HCT116 (cell line): ENCODE results near the gene CHTOP. TPM values are rescaled to one million over a fixed set of nuclear protein-coding genes. Genes with fewer than 3 reads are reported as not detected.
"Not testable (repeated sequence)": the region's sequence is repeated elsewhere in the genome, so short reads cannot be mapped to it uniquely, and the experiment has no call there.

Source experiments
- ATAC-seq: fragments of 200-7000 bp; cut with Tn5 transposase; 2 replicates; pipeline ENCODE4 v1.9.1; 2020; ENCODE audit warnings: mild to moderate bottlenecking, moderate library complexity
- BruUV-seq: library from RNA; stranded (reverse); fragments of 400-500 nt; replicated peaks from 2 replicates; lab custom pipeline; 2021; lab: Mats Ljungman, UMichigan
- CTCF ChIA-PET: fragments of 300-600 bp; sonication (Branson Sonifier 250); formaldehyde crosslinking; loops from one replicate; lab custom pipeline; 2021; ENCODE audit warnings: antibody characterized with exemption; lab: Charles Lee
- POLR2A ChIA-PET: fragments of 300-600, 350-600 bp; sonication (Branson Sonifier 250); formaldehyde crosslinking; loops from one replicate; lab custom pipeline; 2021; ENCODE audit warnings: antibody characterized with exemption; lab: Charles Lee
- RAD21 ChIA-PET, 2 experiments: fragments of 300-600 bp; sonication (Branson Sonifier 250); formaldehyde crosslinking; loops; one replicate each; lab custom pipeline; 2023; ENCODE audit warnings: low total read pairs in 2 of 2; ENCODE audit not compliant: uncharacterized antibody in 2 of 2, unreplicated experiment in 2 of 2, low non-redundant PET in 1 of 2; lab: Charles Lee
- DNase-seq: peaks from one replicate; pipeline ENCODE4 v3.0.0-alpha.2; 2010; ENCODE audit warnings: low read depth, low spot score
- H2AFZ ChIP-seq: fragments of 200-600 bp; shearing (Covaris generic), sonication (generic); 2 replicates; pipeline ENCODE4 v1.6.1; 2017; ENCODE audit warnings: low read depth, mixed run types, mixed read lengths, antibody characterized with exemption, low read length; ENCODE audit not compliant: poor library complexity, severe bottlenecking
- H3K27ac ChIP-seq: 2 replicates; pipeline ENCODE4 v1.5.1; 2012; ENCODE audit warnings: low read depth, low read length
- H3K27me3 ChIP-seq: fragments of 200-600 bp; sonication (generic); 2 replicates; pipeline ENCODE4 v1.6.1; 2016; ENCODE audit warnings: mixed run types, low read length, mixed read lengths; ENCODE audit not compliant: insufficient read depth
- H3K36me3 ChIP-seq, 2 experiments: fragments of 200-500 bp in 1 of 2; fragments of 200-600 bp in 1 of 2; sonication (Bioruptor generic) in 1 of 2; sonication (generic) in 1 of 2; 2 replicates each; pipeline versions ENCODE4 v1.5.1 to v1.6.1; 2014 to 2016; ENCODE audit warnings: low read length in 2 of 2, inconsistent platforms in 1 of 2, mixed read lengths in 1 of 2, mixed run types in 1 of 2; ENCODE audit not compliant: insufficient read depth in 2 of 2, control insufficient read depth in 1 of 2
- H3K4me1 ChIP-seq, 2 experiments: fragments of 200-600 bp in 1 of 2; sonication (generic) in 1 of 2; 2 replicates each; pipeline versions ENCODE4 v1.5.1 to v1.6.1; 2012 to 2017; ENCODE audit warnings: low read length in 2 of 2, inconsistent platforms in 1 of 2, mild to moderate bottlenecking in 1 of 2, mixed read lengths in 1 of 2, mixed run types in 1 of 2, moderate library complexity in 1 of 2; ENCODE audit not compliant: insufficient read depth in 2 of 2, control insufficient read depth in 1 of 2
- H3K4me2 ChIP-seq: fragments of 200-600 bp; sonication (generic); 2 replicates; pipeline ENCODE4 v1.6.1; 2017; ENCODE audit warnings: mixed run types, low read length, mixed read lengths
- H3K4me3 ChIP-seq, 2 experiments: fragments of 200-600 bp in 1 of 2; sonication (generic) in 1 of 2; replicated peaks in 1 of 2; 2 replicates each; pipeline ENCODE4 v1.5.1; 2011 to 2016; ENCODE audit warnings: low read length in 2 of 2, control low read depth in 1 of 2, low read depth in 1 of 2, mild to moderate bottlenecking in 1 of 2, mixed read lengths in 1 of 2, mixed run types in 1 of 2
- H3K79me2 ChIP-seq: fragments of 200-600 bp; sonication (generic); 2 replicates; pipeline ENCODE4 v1.6.1; 2017; ENCODE audit warnings: mild to moderate bottlenecking, mixed run types, low read length, moderate library complexity, mixed read lengths; ENCODE audit not compliant: insufficient read depth
- H3K9ac ChIP-seq: fragments of 200-600 bp; sonication (generic); 2 replicates; pipeline ENCODE4 v1.6.1; 2016; ENCODE audit warnings: low read length, mixed read lengths
- H3K9me2 ChIP-seq: fragments of 200-600 bp; sonication (generic), shearing (Covaris generic); 2 replicates; pipeline ENCODE4 v1.6.1; 2017; ENCODE audit warnings: mixed run types, mild to moderate bottlenecking, moderate library complexity; ENCODE audit not compliant: insufficient read depth
- H3K9me3 ChIP-seq, 2 experiments: fragments of 200-500 bp in 1 of 2; fragments of 200-600 bp in 1 of 2; sonication (Bioruptor generic) in 1 of 2; sonication (generic) in 1 of 2; 2 replicates each; pipeline ENCODE4 v1.6.1; 2014 to 2017; ENCODE audit warnings: low read length in 2 of 2, mixed read lengths in 2 of 2, inconsistent platforms in 1 of 2, low read depth in 1 of 2, mild to moderate bottlenecking in 1 of 2, mixed run types in 1 of 2, moderate library complexity in 1 of 2; ENCODE audit not compliant: control insufficient read depth in 1 of 2, insufficient read depth in 1 of 2
- H4K20me1 ChIP-seq: fragments of 200-600 bp; sonication (generic), shearing (Covaris generic); 2 replicates; pipeline ENCODE4 v1.6.1; 2017; ENCODE audit warnings: mixed run types, mild to moderate bottlenecking, moderate library complexity; ENCODE audit not compliant: insufficient read depth
- CBX3 ChIP-seq: IDR thresholded peaks from 2 replicates; pipeline ENCODE4 v1.6.1; 2012; ENCODE audit warnings: low read depth
- CEBPB ChIP-seq: IDR thresholded peaks from 2 replicates; pipeline ENCODE4 v1.6.1; 2012; ENCODE audit warnings: low read depth
- CTCF ChIP-seq, 3 experiments: fragments of 200-600 bp in 1 of 3; sonication (generic) in 1 of 3; IDR thresholded peaks in 2 of 3; conservative IDR thresholded peaks in 1 of 3; 2 replicates each; pipeline ENCODE4 v1.5.1; 2012 to 2017; ENCODE audit warnings: low read depth in 2 of 3, low read length in 2 of 3, antibody characterized with exemption in 1 of 3, borderline replicate concordance in 1 of 3, control low read depth in 1 of 3, mild to moderate bottlenecking in 1 of 3, mixed read lengths in 1 of 3, mixed run types in 1 of 3, moderate library complexity in 1 of 3; ENCODE audit not compliant: insufficient read depth in 1 of 3
- EGR1 ChIP-seq: IDR thresholded peaks from 2 replicates; pipeline ENCODE4 v1.6.1; 2012; ENCODE audit warnings: low read depth
- ELF1 ChIP-seq: IDR thresholded peaks from 2 replicates; pipeline ENCODE4 v1.6.1; 2012; ENCODE audit warnings: low read depth, borderline replicate concordance
- EZH2 ChIP-seq: fragments of 200-600 bp; sonication (generic); IDR thresholded peaks from 2 replicates; pipeline ENCODE4 v1.6.1; 2017; ENCODE audit warnings: antibody characterized with exemption, mixed run types
- EZH2phosphoT487 ChIP-seq: fragments of 200-600 bp; IDR thresholded peaks from 2 replicates; pipeline ENCODE4 v1.6.1; 2018; ENCODE audit warnings: antibody characterized with exemption, borderline replicate concordance
- JUND ChIP-seq: IDR thresholded peaks from 2 replicates; pipeline ENCODE4 v1.6.1; 2012
- POLR2A ChIP-seq: IDR thresholded peaks from 2 replicates; pipeline ENCODE4 v1.7.0; 2011; ENCODE audit warnings: borderline replicate concordance; ENCODE audit not compliant: insufficient read depth, insufficient read length; ENCODE audit errors: extremely low read depth
- POLR2AphosphoS5 ChIP-seq: IDR thresholded peaks from 2 replicates; pipeline ENCODE4 v1.6.1; 2011; ENCODE audit warnings: mild to moderate bottlenecking, low read depth, low read length, moderate library complexity
- TCF7L2 ChIP-seq: IDR thresholded peaks from 2 replicates; pipeline ENCODE4 v1.7.0; 2011; ENCODE audit warnings: borderline replicate concordance, inconsistent platforms; ENCODE audit not compliant: insufficient read depth, insufficient read length; ENCODE audit errors: extremely low read depth
- YY1 ChIP-seq: IDR thresholded peaks from 2 replicates; pipeline ENCODE4 v1.6.1; 2011; ENCODE audit warnings: low read length, low read depth, moderate library complexity, mild to moderate bottlenecking; ENCODE audit not compliant: insufficient replicate concordance; ENCODE audit errors: extremely low read depth
- ZFX ChIP-seq: fragments of 450-650 bp; IDR thresholded peaks from 2 replicates; pipeline ENCODE4 v1.6.1; 2017
- ZNF274 ChIP-seq: fragments of 200-500 bp; sonication (Bioruptor generic); IDR thresholded peaks from 2 replicates; pipeline ENCODE4 v1.6.1; 2014; ENCODE audit warnings: mild to moderate bottlenecking, low read depth, low read length, inconsistent platforms
- intact Hi-C: fragments of 100-400 bp; cut with micrococcal nuclease; formaldehyde crosslinking; loops from 2 replicates; pipeline ENCODE4 v1.10.0; 2022
- total RNA-seq: library from RNA; stranded (reverse); gene quantifications from one replicate; pipeline ENCODE4 v1.2.1, GENCODE V29; 2021; ENCODE audit not compliant: unreplicated experiment
- TF ChIP-seq, protein P1 (sequence below): IDR thresholded peaks from 2 replicates; pipeline ENCODE4 v1.6.1; 2012
- TF ChIP-seq, protein P2 (sequence below): IDR thresholded peaks from 2 replicates; pipeline ENCODE4 v1.6.1; 2012; ENCODE audit warnings: low read depth
- TF ChIP-seq, protein P3 (sequence below): IDR thresholded peaks from 2 replicates; pipeline ENCODE4 v1.6.1; 2012

Gene CHTOP
- total RNA-seq, 1 experiment from 2014 or later = 110 TPM

DNA sequence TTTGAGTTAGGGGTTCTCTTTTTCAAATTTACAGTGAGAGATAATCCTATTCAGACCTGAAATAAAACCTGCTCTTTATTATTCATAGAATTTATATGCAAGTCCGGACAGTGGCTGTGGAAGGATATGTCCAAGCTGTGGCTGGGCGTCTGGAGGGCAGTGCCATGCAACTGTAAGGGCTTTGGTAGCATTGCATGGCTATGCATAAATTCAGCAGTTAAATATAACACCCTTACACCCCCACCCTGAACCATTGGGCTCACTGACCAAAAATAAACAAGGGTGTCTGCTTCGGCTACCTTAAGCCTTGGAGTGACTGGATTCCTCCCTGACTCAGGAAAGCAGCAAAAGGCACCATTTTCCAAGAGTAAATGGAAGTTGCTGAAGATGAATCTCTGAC is 5.4 kb downstream of the CHTOP start:
- H3K9ac ChIP-seq = no peak overlapping the region
- no peak for DNase-seq
- ChIA-PET CTCF (no interaction called here), RAD21 (no interaction called here), POLR2A (interaction anchor here (1.0 kb wide), 1 partner anchor 24 kb away, joined by 3 read pairs; the partner anchor contains the start of gene S100A14)
- peaks cover 3 to 9% of the 10 kb centered on the region in 2 experiments for H3K4me1 ChIP-seq
- peaks cover 100% of the 10 kb centered on the region for H3K79me2 ChIP-seq
- BruUV-seq = no TSS peak
- H3K9me3 ChIP-seq = no peaks in the 10 kb centered on the region
- H3K36me3 ChIP-seq = peaks cover 72 to 82% of the 10 kb centered on the region in 2 experiments
- intact Hi-C loops = no loop called here
- H3K4me3 ChIP-seq = no peak overlapping the region
- H2AFZ ChIP-seq = no peak overlapping the region
- TF ChIP-seq POLR2AphosphoS5 (no peak), ZFX (no peak), TCF7L2 (no peak), EGR1 (no peak), EZH2 (no peak), YY1 (no peak), CEBPB (no peak), JUND (no peak), POLR2A (no peak), ELF1 (no peak), CBX3 (no peak), CTCF (IDR thresholded peaks at IDR 0.05 in 2 of 3, conservative IDR thresholded peaks at IDR 0.05 in 1 of 3; ENCODE audit: borderline replicate concordance in 1 of 3, insufficient read depth in 1 of 3, low read depth in 2 of 3, low read length in 2 of 3) (no peak), EZH2phosphoT487 (no peak), ZNF274 (no peak)
- TF ChIP-seq, protein P1, sequence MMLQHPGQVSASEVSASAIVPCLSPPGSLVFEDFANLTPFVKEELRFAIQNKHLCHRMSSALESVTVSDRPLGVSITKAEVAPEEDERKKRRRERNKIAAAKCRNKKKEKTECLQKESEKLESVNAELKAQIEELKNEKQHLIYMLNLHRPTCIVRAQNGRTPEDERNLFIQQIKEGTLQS = no peak
- TF ChIP-seq, protein P2, sequence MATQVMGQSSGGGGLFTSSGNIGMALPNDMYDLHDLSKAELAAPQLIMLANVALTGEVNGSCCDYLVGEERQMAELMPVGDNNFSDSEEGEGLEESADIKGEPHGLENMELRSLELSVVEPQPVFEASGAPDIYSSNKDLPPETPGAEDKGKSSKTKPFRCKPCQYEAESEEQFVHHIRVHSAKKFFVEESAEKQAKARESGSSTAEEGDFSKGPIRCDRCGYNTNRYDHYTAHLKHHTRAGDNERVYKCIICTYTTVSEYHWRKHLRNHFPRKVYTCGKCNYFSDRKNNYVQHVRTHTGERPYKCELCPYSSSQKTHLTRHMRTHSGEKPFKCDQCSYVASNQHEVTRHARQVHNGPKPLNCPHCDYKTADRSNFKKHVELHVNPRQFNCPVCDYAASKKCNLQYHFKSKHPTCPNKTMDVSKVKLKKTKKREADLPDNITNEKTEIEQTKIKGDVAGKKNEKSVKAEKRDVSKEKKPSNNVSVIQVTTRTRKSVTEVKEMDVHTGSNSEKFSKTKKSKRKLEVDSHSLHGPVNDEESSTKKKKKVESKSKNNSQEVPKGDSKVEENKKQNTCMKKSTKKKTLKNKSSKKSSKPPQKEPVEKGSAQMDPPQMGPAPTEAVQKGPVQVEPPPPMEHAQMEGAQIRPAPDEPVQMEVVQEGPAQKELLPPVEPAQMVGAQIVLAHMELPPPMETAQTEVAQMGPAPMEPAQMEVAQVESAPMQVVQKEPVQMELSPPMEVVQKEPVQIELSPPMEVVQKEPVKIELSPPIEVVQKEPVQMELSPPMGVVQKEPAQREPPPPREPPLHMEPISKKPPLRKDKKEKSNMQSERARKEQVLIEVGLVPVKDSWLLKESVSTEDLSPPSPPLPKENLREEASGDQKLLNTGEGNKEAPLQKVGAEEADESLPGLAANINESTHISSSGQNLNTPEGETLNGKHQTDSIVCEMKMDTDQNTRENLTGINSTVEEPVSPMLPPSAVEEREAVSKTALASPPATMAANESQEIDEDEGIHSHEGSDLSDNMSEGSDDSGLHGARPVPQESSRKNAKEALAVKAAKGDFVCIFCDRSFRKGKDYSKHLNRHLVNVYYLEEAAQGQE = no peak
- TF ChIP-seq, protein P3, sequence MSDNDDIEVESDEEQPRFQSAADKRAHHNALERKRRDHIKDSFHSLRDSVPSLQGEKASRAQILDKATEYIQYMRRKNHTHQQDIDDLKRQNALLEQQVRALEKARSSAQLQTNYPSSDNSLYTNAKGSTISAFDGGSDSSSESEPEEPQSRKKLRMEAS = no peak
- H3K27me3 ChIP-seq = no peaks in the 10 kb centered on the region
- H3K4me2 ChIP-seq = no peak overlapping the region
- no peaks in the 10 kb centered on the region for H3K9me2 ChIP-seq
- H4K20me1 ChIP-seq = peaks cover 10% of the 10 kb centered on the region; the same call in 1 of the 2 replicates
- ATAC-seq = no peak
- no peak overlapping the region for H3K27ac ChIP-seq

GRCh38 chr1:153640213-153640612 is 6.3 kb downstream of the CHTOP start:
- peaks cover 81 to 92% of the 10 kb centered on the region in 2 experiments for H3K36me3 ChIP-seq
- RAD21 ChIA-PET = not testable (repeated sequence)

More at GRCh38 chr1:153640213-153640612, 6.3 kb downstream of the CHTOP start:
- H3K4me1 ChIP-seq, H4K20me1 ChIP-seq, H3K4me2 ChIP-seq, H3K27me3 ChIP-seq, H3K27ac ChIP-seq, H3K9me2 ChIP-seq, H3K4me3 ChIP-seq, ATAC-seq, intact Hi-C loops, H3K9me3 ChIP-seq, CTCF ChIA-PET, H3K9ac ChIP-seq, BruUV-seq, DNase-seq, H2AFZ ChIP-seq: not testable (repeated sequence)
- peaks cover 99% of the 10 kb centered on the region for H3K79me2 ChIP-seq
- POLR2A ChIA-PET = interaction anchor here (1.0 kb wide), 1 partner anchor 25 kb away, joined by 3 read pairs; the partner anchor contains the start of gene S100A14
